ENCODE measurements around the gene R3HDM2.

The R3HDM2 gene

DNA sequence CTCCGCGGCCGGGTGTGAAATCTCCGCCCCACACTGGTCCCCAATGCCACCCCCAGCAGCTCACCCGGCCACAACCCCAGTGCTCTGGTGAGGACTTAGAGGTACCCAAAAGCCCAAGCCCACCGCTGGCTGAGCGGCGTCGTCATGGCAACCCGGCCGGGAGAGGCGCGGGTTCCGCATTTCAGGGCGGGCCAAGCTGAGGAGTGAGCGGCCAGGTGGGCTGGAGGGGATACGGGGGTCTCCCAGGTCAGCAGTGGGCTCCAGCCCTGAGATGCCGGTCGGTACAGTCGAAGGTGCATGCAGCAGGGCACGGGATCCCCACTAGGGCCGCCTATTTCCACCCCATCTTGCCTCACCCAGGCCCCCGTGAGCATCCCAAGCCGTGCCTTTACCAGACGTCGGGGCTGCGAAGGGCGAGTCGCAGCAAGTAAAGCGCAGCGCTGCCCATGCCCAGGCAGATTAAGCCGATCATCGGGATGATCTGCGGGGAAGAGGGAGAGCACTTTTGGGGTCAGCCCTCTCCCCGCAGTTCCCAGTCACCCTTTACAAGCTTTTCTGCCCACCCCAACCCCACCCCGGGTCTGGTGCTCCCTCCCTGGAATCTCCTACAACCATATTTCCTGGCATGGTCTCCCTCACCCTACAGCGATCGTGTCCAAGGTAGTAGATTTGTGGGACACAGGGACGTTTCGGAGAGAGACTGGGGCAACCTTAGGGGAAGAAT, 194.5 kb downstream of the R3HDM2 start:
- H3K27me3 ChIP-seq (ENCODE audit: insufficient read depth, low read length), result no peaks in the 10 kb centered on the region
- H3K4me1 ChIP-seq (ENCODE audit: insufficient read depth, low read length, severe bottlenecking), result peaks cover 94% of the 10 kb centered on the region
- no peaks in the 10 kb centered on the region for H3K9me3 ChIP-seq (ENCODE audit: low read length)
- H2AFZ ChIP-seq (ENCODE audit: low read length), result no peak overlapping the region
- H3K9me2 ChIP-seq (ENCODE audit: low read depth, low read length), result no peaks in the 10 kb centered on the region
- peak overlapping the region; percentile 62; the same call in 1 of the 2 replicates for H3K4me2 ChIP-seq (ENCODE audit: low read length)
- H3F3A ChIP-seq (ENCODE audit: insufficient read depth, low read length), result peaks cover 8% of the 10 kb centered on the region; the same call in 1 of the 2 replicates
- H3K79me2 ChIP-seq (ENCODE audit: insufficient read depth, low read length), result no peaks in the 10 kb centered on the region
- H4K20me1 ChIP-seq (ENCODE audit: insufficient read depth, low read length), result no peaks in the 10 kb centered on the region
- TF ChIP-seq, protein P1, sequence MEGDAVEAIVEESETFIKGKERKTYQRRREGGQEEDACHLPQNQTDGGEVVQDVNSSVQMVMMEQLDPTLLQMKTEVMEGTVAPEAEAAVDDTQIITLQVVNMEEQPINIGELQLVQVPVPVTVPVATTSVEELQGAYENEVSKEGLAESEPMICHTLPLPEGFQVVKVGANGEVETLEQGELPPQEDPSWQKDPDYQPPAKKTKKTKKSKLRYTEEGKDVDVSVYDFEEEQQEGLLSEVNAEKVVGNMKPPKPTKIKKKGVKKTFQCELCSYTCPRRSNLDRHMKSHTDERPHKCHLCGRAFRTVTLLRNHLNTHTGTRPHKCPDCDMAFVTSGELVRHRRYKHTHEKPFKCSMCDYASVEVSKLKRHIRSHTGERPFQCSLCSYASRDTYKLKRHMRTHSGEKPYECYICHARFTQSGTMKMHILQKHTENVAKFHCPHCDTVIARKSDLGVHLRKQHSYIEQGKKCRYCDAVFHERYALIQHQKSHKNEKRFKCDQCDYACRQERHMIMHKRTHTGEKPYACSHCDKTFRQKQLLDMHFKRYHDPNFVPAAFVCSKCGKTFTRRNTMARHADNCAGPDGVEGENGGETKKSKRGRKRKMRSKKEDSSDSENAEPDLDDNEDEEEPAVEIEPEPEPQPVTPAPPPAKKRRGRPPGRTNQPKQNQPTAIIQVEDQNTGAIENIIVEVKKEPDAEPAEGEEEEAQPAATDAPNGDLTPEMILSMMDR (IDR thresholded peaks at IDR 0.05; ENCODE audit: low read length), result no peak
- TF ChIP-seq EZH2 (IDR thresholded peaks at IDR 0.05; ENCODE audit: borderline replicate concordance, low read length), result no peak
- H3K4me3 ChIP-seq (ENCODE audit: low read depth, low read length, poor library complexity, severe bottlenecking), result peak overlapping the region; percentile 50
- H3K9ac ChIP-seq (ENCODE audit: low read length), result no peak overlapping the region; the same call in 1 of the 2 replicates
- H3K27ac ChIP-seq (ENCODE audit: low read depth, low read length, poor library complexity, severe bottlenecking), result peak overlapping the region; percentile 97
- peaks cover 43% of the 10 kb centered on the region for H3K36me3 ChIP-seq (ENCODE audit: insufficient read depth, low read length)

- H3K4me1 ChIP-seq (ENCODE audit: insufficient read depth, low read length, severe bottlenecking), result peaks cover 94% of the 10 kb centered on the region
- no peak overlapping the region for H2AFZ ChIP-seq (ENCODE audit: low read length)
- H3K9me3 ChIP-seq (ENCODE audit: low read length), result no peaks in the 10 kb centered on the region
- peaks cover 6% of the 10 kb centered on the region for H3K79me2 ChIP-seq (ENCODE audit: insufficient read depth, low read length)
- no peaks in the 10 kb centered on the region for H4K20me1 ChIP-seq (ENCODE audit: insufficient read depth, low read length)
- TF ChIP-seq, protein P1 (IDR thresholded peaks at IDR 0.05; ENCODE audit: low read length), result no peak
- TF ChIP-seq EZH2 (IDR thresholded peaks at IDR 0.05; ENCODE audit: borderline replicate concordance, low read length), result no peak
- H3K36me3 ChIP-seq (ENCODE audit: insufficient read depth, low read length), result peaks cover 49% of the 10 kb centered on the region
- peak overlapping the region; percentile 62; the same call in 1 of the 2 replicates for H3K4me2 ChIP-seq (ENCODE audit: low read length)
- peak overlapping the region; percentile 58; the same call in 1 of the 2 replicates for H3K9ac ChIP-seq (ENCODE audit: low read length)
- no peaks in the 10 kb centered on the region for H3K9me2 ChIP-seq (ENCODE audit: low read depth, low read length)
- peak overlapping the region; percentile 50 for H3K4me3 ChIP-seq (ENCODE audit: low read depth, low read length, poor library complexity, severe bottlenecking)
- H3K27me3 ChIP-seq (ENCODE audit: insufficient read depth, low read length), result no peaks in the 10 kb centered on the region
- H3F3A ChIP-seq (ENCODE audit: insufficient read depth, low read length), result peaks cover 8% of the 10 kb centered on the region; the same call in 1 of the 2 replicates
- peak overlapping the region; percentile 97 for H3K27ac ChIP-seq (ENCODE audit: low read depth, low read length, poor library complexity, severe bottlenecking)
Measured at GRCh38 chr12:57235728-57236131, 195.1 kb downstream of the R3HDM2 start.

DNA sequence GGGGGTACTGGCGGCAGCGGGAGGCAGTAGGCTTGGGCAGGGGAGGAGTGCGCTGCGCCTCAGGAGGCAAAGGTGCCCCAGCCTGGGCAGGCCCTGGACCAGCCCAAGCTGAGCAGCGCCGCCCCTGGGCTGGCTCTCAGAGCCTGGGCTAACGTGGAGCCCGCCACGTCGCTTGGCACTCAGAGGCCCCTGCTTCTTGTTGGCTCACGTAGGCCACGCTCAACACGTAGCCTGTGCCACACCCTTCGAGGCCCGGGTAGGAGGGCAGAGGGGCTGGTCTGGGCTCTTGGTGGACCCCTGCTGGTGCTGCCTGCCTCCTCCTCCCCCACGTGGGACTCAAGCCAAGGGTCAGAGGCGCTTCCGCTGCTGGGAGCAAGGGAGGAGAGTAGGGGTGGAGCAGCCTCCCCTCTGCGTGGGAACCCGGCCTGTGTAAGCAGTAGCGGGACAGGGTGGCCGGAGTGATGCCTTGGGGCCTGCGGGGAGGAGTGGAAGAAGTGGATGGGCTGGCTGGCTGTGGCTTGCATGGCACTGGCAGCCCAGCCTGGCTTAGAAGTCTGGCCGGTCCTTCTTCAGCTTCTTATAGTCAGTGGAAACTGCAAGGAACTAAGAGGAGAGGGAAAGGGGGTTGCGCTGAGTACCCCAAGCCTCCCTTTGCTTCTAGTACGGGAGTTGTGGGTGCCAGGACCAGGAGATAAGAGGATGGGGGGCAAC, 195.7 kb downstream of the R3HDM2 start:
- peak overlapping the region; percentile 97 for H3K27ac ChIP-seq (ENCODE audit: low read depth, low read length, poor library complexity, severe bottlenecking)

More for the DNA sequence above, 195.7 kb downstream of the R3HDM2 start:
- Histone ChIP-seq H3K9me3 (ENCODE audit: low read length) (no peaks in the 10 kb centered on the region), H3K4me2 (ENCODE audit: low read length) (peak overlapping the region; percentile 62), H3K79me2 (ENCODE audit: insufficient read depth, low read length) (peaks cover 11% of the 10 kb centered on the region), H2AFZ (ENCODE audit: low read length) (no peak overlapping the region), H4K20me1 (ENCODE audit: insufficient read depth, low read length) (no peaks in the 10 kb centered on the region), H3K4me3 (ENCODE audit: low read depth, low read length, poor library complexity, severe bottlenecking) (peak overlapping the region; percentile 50), H3K9me2 (ENCODE audit: low read depth, low read length) (no peaks in the 10 kb centered on the region), H3F3A (ENCODE audit: insufficient read depth, low read length) (peaks cover 8% of the 10 kb centered on the region; the same call in 1 of the 2 replicates), H3K4me1 (ENCODE audit: insufficient read depth, low read length, severe bottlenecking) (peaks cover 94% of the 10 kb centered on the region), H3K27me3 (ENCODE audit: insufficient read depth, low read length) (no peaks in the 10 kb centered on the region), H3K9ac (ENCODE audit: low read length) (peak overlapping the region; percentile 58; the same call in 1 of the 2 replicates), H3K36me3 (ENCODE audit: insufficient read depth, low read length) (peaks cover 52% of the 10 kb centered on the region)
- no peak for TF ChIP-seq EZH2 (IDR thresholded peaks at IDR 0.05; ENCODE audit: borderline replicate concordance, low read length)
- TF ChIP-seq, protein P1 (IDR thresholded peaks at IDR 0.05; ENCODE audit: low read length), result peak; percentile 54

Data from OCI-LY1 (cell line).